ENCODE measurements around the gene VSNL1. TPM values are rescaled to one million over a fixed set of nuclear protein-coding genes. Genes with fewer than 3 reads are reported as not detected.

VSNL1 gene
- total RNA-seq, 1 donor = 0.36 TPM

- Histone ChIP-seq H4K20me1 (ENCODE audit: insufficient read depth, low read length) (no peaks in the 10 kb centered on the region), H3K27me3 (ENCODE audit: insufficient read depth, low read length) (no peaks in the 10 kb centered on the region), H3K27ac (ENCODE audit: low read depth, low read length) (no peak overlapping the region), H3K4me1 (ENCODE audit: insufficient read depth, low read length) (peaks cover 5% of the 10 kb centered on the region), H3K79me2 (ENCODE audit: insufficient read depth, low read length) (no peaks in the 10 kb centered on the region), H2AFZ (ENCODE audit: low read length) (no peak overlapping the region), H3K9me3 (ENCODE audit: low read depth, low read length) (peaks cover 3% of the 10 kb centered on the region), H3K4me2 (ENCODE audit: insufficient read depth, low read length) (no peak overlapping the region), H3K36me3 (ENCODE audit: insufficient read depth, low read length) (no peaks in the 10 kb centered on the region), H3K4me3 (ENCODE audit: insufficient read depth, low read length) (no peak overlapping the region)
- no peak for TF ChIP-seq CTCF (IDR thresholded peaks at IDR 0.05; ENCODE audit: extremely low read depth, low read depth, low read length)
- no peak for DNase-seq (ENCODE audit: insufficient read length, low spot score, missing footprints)
Measured at GRCh38 chr2:17626986-17627385, 86.5 kb downstream of the VSNL1 start.

GRCh38 chr2:17627434-17627833 is 86.9 kb downstream of the VSNL1 start:
- Histone ChIP-seq H3K27me3 (ENCODE audit: insufficient read depth, low read length) (no peaks in the 10 kb centered on the region), H3K9me3 (ENCODE audit: low read depth, low read length) (peaks cover 3% of the 10 kb centered on the region), H3K4me2 (ENCODE audit: insufficient read depth, low read length) (no peak overlapping the region), H2AFZ (ENCODE audit: low read length) (no peak overlapping the region), H3K4me3 (ENCODE audit: insufficient read depth, low read length) (no peak overlapping the region), H3K4me1 (ENCODE audit: insufficient read depth, low read length) (peaks cover 4% of the 10 kb centered on the region), H3K27ac (ENCODE audit: low read depth, low read length) (no peak overlapping the region), H3K36me3 (ENCODE audit: insufficient read depth, low read length) (no peaks in the 10 kb centered on the region), H4K20me1 (ENCODE audit: insufficient read depth, low read length) (no peaks in the 10 kb centered on the region), H3K79me2 (ENCODE audit: insufficient read depth, low read length) (no peaks in the 10 kb centered on the region)
- DNase-seq (ENCODE audit: insufficient read length, low spot score, missing footprints) = no peak
- no peak for TF ChIP-seq CTCF (IDR thresholded peaks at IDR 0.05; ENCODE audit: extremely low read depth, low read depth, low read length)

- no peak for DNase-seq (ENCODE audit: insufficient read length, low spot score, missing footprints)
- no peak overlapping the region for H3K27ac ChIP-seq (ENCODE audit: low read depth, low read length)
- no peaks in the 10 kb centered on the region for H3K4me1 ChIP-seq (ENCODE audit: insufficient read depth, low read length)
- no peaks in the 10 kb centered on the region for H3K36me3 ChIP-seq (ENCODE audit: insufficient read depth, low read length)
- H3K79me2 ChIP-seq (ENCODE audit: insufficient read depth, low read length) = no peaks in the 10 kb centered on the region
- H3K27me3 ChIP-seq (ENCODE audit: insufficient read depth, low read length) = no peaks in the 10 kb centered on the region
- H3K4me3 ChIP-seq (ENCODE audit: insufficient read depth, low read length) = no peak overlapping the region
- no peak overlapping the region for H2AFZ ChIP-seq (ENCODE audit: low read length)
- H3K9me3 ChIP-seq (ENCODE audit: low read depth, low read length) = peaks cover 3% of the 10 kb centered on the region
- no peak for TF ChIP-seq CTCF (IDR thresholded peaks at IDR 0.05; ENCODE audit: extremely low read depth, low read depth, low read length)
- no peaks in the 10 kb centered on the region for H4K20me1 ChIP-seq (ENCODE audit: insufficient read depth, low read length)
- H3K4me2 ChIP-seq (ENCODE audit: insufficient read depth, low read length) = no peak overlapping the region
Measured at GRCh38 chr2:17628349-17629261, 88.1 kb downstream of the VSNL1 start.

DNA sequence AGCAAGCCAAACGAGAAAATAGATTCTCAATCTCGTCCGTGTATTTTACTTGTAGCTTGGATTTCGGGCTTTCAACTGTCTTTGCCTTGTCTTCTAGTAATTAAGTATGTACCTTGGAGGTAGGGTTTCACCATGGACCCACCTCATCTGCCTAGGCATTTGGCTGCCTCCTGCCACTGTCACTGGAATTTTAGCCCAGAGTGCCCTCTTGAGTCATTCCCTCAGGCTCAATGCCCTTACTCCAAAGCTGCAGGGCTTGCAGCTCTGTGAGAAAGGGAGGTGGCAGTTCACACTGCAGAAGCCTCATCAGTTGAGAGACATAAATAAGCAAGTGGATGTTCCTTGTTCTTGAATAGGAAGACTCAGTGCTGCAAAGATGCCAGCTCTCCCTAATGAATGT is 89.6 kb downstream of the VSNL1 start:
- no peaks in the 10 kb centered on the region for H3K27me3 ChIP-seq (ENCODE audit: insufficient read depth, low read length)
- no peak overlapping the region for H3K4me2 ChIP-seq (ENCODE audit: insufficient read depth, low read length)
- H3K36me3 ChIP-seq (ENCODE audit: insufficient read depth, low read length) = no peaks in the 10 kb centered on the region
- H3K4me1 ChIP-seq (ENCODE audit: insufficient read depth, low read length) = no peaks in the 10 kb centered on the region
- no peaks in the 10 kb centered on the region for H4K20me1 ChIP-seq (ENCODE audit: insufficient read depth, low read length)
- no peak for DNase-seq (ENCODE audit: insufficient read length, low spot score, missing footprints)
- H3K9me3 ChIP-seq (ENCODE audit: low read depth, low read length) = peaks cover 3% of the 10 kb centered on the region
- H3K4me3 ChIP-seq (ENCODE audit: insufficient read depth, low read length) = no peak overlapping the region
- H3K79me2 ChIP-seq (ENCODE audit: insufficient read depth, low read length) = no peaks in the 10 kb centered on the region
- TF ChIP-seq CTCF (IDR thresholded peaks at IDR 0.05; ENCODE audit: extremely low read depth, low read depth, low read length) = no peak
- no peak overlapping the region for H3K27ac ChIP-seq (ENCODE audit: low read depth, low read length)
- no peak overlapping the region for H2AFZ ChIP-seq (ENCODE audit: low read length)

Measured in osteoblast (primary cell).